ENCODE measurements around the gene HSF4. TPM values are rescaled to one million over a fixed set of nuclear protein-coding genes. Genes with fewer than 3 reads are reported as not detected.

HSF4 gene
- total RNA-seq, 1 donor from 2014 or later: 49.1 TPM

DNA sequence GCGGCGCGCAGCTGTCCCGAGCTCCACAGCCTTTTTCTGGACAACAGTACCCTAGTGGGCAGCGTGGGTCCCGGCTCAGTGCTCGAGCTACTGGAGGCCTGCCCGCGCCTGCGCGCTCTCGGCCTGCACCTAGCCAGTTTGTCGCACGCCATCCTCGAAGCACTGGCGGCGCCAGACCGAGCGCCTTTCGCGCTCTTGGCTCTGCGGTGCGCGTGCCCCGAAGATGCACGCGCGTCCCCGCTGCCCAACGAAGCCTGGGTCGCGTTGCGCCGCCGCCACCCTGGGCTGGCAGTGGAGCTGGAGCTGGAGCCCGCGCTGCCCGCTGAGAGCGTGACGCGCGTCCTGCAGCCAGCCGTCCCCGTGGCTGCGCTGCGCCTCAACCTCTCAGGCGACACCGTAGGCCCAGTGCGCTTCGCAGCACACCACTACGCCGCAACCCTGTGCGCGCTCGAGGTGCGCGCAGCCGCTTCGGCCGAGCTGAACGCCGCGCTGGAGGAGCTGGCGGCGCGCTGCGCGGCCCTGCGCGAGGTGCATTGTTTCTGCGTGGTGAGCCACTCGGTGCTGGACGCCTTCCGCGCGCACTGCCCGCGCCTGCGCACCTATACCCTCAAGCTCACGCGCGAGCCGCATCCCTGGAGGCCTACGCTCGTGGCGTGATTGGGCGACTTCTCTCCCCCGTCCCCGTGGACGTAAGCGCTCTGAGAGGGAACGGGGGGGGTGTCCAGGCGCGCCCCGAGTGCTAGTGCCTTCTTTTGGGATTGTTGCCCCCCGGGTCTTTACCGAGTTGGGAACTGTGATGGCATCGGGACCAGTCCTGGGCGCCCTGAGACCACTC, 1.2 kb upstream of the HSF4 start:
- DNase-seq (ENCODE audit: low spot score): no peak
- intact Hi-C loops (cut with DNase I): no loop called here

DNA sequence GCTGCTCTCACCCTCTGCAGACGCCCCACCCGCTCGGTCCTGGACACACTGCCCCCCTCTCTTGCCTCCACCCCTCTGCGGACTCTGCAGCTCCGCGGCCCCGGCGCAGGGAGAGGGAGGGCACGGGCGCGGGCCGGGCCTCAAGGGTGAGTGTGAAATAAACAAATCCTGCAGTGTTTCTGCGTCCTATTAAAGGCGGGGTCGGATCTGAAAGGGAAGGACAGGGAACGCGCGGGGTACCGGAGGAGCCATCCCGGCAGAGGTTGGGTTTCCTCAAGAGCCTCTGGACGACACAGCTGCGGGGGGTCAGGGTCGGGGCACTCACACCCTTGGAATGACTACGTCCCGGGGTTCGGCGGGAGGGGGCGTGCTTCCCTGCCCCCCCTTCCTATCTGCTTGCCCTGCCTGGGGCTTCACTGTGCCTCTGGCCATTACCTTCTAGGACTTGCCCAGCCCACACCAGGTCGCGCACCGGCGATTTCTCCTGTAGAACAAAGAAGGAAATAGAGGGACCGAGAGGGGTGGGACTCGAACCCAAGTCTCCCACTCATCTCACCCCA, 466 bp upstream of the HSF4 start:
- intact Hi-C loops (cut with DNase I): no loop called here
- no peak for DNase-seq (ENCODE audit: low spot score)

DNA sequence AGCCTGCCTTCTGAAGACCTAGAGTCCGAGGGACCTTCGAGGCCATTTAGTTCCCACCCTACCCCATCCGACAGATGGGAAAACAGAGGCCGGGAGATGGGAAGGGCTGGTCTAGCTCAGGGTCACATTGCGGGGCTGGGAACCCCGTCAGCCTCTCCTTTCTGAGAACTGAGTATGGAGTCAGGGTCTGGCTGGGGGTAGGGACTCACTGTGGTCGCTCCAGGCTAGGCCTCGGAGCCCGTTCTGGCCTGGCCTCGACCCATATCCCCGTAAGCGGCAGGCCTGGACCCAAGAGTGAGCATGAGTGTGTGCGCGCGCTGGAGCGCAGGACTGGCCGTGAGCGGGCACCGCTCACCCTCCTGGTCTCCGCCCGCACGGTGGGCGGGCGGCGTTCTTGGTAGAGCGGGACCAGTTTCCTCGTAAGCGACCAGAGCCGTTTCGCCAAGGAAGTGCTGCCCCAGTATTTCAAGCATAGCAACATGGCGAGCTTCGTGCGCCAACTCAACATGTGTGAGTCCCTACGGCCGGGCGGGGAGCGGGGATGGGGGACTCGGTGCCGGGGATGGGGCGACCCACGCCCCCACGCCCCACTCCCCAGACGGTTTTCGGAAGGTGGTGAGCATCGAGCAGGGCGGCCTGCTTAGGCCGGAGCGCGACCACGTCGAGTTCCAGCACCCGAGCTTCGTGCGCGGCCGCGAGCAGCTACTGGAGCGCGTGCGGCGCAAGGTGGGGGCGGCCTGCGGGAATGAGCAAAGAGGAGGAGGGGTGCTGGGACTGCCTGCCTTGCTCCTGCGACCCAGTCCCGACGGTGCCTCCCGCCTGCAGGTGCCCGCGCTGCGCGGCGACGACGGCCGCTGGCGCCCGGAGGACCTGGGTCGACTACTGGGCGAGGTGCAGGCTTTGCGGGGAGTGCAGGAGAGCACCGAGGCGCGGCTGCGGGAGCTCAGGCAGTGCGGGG, 855 bp downstream of the HSF4 start:
- intact Hi-C loops (cut with DNase I): no loop called here
- DNase-seq (ENCODE audit: low spot score): no peak

DNA sequence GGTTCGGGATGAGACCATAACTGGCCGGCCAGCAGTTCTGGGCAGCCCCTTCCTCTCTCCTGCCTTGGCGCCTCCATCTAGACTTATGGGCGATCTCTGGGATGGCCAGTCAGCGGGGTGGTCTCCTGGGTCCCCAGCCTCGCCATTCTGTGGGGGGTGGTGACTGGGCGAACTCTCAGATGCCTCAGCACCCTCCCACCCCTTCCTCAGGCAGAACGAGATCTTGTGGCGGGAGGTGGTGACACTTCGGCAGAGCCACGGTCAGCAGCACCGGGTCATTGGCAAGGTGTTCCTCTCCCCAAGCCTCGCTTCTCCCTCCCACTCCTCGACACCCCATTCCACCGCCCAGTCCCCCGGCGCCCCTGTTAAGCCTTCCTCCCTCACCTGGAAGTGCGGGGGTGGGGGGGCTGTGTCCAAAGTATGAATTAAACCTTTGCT, 1.6 kb downstream of the HSF4 start:
- no peak for DNase-seq (ENCODE audit: low spot score)
- intact Hi-C loops (cut with DNase I): no loop called here

DNA sequence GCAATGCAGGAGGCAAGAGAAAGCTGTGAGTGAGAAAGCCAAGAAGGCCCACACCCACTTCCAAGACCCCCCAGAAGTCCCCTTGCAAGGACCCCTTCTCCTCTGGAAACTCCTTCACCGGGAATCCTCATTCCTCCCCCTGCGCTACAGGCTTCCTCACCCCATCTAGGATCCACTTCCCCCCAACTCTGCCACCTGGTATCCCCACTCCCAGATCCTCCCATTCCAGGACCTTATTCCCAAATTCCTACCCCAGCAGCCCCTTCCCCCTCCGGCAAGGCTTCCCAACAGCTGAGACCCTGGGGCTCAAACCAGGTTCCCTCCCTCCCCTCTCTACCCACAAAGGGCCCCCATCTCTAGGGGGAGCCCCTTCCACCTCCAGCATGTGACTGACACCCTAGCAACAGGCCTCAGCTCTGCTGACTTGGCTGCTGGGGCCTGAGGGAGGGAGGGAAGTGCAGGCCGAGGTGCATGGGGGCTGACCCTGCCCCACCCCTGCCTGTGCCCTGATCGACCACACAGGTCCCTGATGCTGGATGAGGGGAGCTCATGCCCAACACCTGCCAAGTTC, 2.1 kb downstream of the HSF4 start:
- no peak for DNase-seq (ENCODE audit: low spot score)
- intact Hi-C loops (cut with DNase I): no loop called here

DNA sequence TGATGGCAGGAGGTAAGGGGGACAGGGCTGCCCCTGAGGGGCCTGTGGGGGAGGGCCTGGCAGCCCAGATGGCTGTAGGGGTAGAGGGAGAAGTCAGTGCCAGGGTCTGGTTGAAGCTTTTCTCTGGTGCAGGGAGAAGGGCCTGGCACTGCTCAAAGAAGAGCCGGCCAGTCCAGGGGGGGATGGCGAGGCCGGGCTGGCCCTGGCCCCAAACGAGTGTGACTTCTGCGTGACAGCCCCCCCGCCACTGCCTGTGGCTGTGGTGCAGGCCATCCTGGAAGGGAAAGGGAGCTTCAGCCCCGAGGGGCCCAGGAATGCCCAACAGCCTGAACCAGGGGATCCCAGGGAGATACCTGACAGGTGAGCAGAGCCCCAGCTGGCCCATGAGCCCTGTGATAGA, 3.0 kb downstream of the HSF4 start:
- intact Hi-C loops (cut with DNase I): no loop called here
- peak; percentile 51 for DNase-seq (ENCODE audit: low spot score)

DNA sequence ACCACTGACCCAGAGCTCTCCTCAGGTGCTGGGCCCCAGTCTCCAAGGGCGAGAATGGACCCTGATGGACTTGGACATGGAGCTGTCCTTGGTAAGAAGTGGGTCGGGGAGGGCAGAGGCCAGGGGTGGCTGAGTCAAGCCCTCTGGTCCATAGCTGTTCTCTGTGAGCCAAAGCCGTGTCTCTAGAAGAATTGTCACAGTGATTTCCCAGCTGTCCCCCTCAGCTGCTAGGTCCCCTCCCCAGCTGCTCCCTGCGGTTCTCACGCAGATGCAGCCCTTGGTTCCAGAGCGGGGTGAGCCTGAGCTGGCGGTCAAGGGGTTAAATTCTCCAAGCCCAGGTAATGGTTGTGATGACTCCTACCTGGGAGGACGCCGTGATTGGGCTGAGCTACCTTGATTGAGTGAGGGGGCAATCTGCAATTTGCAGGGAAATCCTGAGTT, 4.5 kb downstream of the HSF4 start:
- intact Hi-C loops (cut with DNase I): no loop called here
- DNase-seq (ENCODE audit: low spot score): peak; percentile 64

DNA sequence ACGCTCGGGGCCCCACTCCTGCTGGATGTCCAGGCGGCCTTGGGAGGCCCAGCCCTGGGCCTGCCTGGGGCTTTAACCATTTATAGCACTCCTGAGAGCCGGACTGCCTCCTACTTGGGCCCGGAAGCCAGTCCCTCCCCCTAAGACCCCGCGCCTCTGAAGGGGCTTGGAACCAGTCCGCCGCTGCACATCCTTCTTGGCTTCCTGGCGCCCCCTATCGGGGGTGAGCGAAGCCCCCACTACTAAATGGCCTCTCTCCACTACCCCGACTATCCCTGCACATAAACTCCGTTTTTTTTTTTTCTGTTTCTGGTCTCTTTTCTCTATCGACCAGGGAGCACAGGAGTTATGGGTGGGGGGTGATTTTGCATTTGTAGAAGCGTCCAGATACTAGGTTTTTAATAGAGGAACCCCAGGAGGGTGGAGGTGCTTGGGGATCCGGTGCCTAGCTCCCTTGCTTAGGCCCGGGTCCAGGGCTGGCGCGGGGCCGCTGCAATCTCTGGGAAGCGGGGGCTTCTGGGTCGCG, 5.2 kb downstream of the HSF4 start:
- DNase-seq (ENCODE audit: low spot score): peak; percentile 77
- intact Hi-C loops (cut with DNase I): no loop called here

DNA sequence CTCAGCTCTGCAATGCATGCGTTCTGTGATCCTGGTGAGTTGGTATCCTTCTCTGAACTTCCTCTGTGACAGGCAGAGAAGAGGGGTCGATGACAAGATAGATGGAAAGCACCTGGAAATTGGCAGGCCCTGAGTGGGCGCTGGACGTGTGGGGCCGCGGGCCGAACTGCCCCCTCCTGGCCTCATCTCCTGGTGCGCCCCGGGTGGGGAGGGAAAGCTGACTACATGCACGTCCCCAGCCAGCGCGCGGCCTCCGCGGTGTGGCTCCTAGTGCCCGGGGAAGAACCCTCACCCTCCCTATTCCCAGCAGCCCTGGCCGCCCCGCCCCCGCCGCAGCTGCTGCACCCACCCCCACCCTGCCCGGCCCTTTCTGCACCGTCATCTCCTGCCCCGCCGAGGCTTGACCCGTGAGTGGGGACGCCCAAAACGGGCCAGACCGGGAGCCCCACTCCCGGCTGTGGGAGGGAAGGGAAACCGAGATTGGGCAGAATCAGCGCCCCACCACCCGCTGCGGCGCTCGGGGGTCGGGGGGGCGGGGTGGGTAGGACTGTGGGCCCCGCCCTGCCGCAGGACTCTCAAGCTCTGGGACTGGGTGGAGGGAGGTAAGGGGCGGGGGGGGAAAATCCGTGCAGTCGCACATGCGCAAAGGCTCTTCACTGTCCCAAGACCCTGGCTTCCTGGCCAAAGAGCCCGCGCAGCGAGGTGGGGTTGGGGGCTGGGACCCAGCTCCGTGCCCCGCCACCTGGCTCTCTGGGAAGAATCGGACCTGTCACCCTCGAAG, 5.8 kb downstream of the HSF4 start, which contains the start of gene NOL3:
Gene NOL3, plus strand, starts transcription at position 371 of the 781 bp plus-strand sequence.
- DNase-seq (ENCODE audit: low spot score): peak; percentile 92
- intact Hi-C loops (cut with DNase I): no loop called here

DNA sequence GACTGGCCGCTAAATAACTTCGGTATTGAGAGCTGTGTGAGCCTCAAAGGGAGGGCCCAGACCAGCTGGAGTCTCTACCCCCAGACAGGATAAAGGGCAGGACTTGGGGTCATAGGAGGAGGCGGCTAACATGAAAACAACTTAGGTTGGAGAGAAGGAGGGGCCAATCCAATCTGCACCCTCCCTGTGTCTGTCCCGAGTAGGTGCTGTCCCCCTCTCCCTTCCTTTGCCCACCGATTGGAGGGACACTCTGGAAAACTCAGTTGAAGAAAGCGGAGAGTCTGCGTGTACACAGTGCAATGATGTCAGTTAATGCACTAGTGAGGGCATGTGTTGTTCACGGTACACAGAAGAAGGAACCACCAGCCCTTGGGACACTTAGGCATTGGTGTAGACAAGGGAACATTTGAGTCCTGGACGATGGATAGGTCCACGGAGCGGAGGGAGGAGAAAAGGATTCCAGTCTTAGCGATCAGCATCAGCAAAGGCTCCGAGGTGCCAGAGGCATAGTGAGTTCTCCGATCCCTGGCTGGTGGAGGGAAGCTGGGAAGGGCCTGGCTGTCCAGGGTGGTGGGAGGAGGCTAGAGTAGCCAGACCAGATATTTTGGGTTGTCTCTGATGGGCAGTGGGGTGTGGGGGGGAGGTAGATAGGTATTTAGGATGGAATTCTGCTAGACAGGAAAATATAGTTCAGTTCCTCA, 6.6 kb downstream of the HSF4 start:
- intact Hi-C loops (cut with DNase I): no loop called here
- no peak for DNase-seq (ENCODE audit: low spot score)

DNA sequence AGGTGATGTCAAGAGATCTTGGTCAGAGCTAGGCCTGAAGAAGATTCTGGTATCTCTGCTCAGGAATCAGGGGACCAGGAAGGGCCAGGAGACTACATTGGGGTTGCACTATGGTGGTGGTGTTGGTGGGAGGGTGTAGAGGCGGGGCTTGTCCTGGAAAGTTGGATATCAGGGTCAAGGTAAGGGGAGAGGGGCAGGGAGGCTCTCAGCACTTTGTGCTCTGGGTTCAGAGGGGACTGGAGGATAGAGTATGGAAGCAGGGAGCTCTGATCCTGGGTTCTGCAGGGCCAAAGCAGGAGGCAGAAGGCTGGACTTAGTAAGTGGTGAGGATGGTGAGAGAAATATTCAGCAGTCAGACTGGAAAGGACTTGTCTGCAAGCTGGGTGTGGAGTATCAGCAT, 8.8 kb downstream of the HSF4 start:
- intact Hi-C loops (cut with DNase I): no loop called here
- no peak for DNase-seq (ENCODE audit: low spot score)

DNA sequence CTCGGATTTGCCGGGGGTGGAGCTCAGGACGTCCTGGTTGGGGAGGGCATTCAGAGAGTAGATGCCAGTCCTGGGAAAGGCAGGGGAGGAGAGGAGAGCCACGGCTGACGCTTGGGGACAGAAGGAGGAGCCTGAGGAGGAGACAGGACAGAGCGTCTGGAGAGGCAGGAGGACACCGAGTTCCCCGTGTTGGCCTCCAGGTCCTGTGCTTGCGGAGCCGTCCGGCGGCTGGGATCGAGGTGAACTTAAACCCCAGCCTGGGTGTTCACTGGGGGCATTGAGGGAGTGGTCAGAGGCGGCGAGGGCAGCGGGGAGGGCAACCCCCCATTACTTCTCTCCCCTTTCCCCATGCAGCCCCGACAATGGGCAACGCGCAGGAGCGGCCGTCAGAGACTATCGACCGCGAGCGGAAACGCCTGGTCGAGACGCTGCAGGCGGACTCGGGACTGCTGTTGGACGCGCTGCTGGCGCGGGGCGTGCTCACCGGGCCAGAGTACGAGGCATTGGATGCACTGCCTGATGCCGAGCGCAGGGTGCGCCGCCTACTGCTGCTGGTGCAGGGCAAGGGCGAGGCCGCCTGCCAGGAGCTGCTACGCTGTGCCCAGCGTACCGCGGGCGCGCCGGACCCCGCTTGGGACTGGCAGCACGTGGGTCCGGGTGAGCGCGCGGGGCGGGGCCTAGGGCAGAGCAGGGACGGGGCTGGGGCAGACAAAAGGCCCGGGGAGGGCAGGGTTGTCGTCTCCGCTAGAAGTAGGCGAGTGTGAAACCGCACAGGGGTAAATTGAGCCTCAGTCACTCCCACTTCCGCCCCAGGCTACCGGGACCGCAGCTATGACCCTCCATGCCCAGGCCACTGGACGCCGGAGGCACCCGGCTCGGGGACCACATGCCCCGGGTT, 9.5 kb downstream of the HSF4 start:
- DNase-seq (ENCODE audit: low spot score): peak; percentile 92
- intact Hi-C loops (cut with DNase I): no loop called here

DNA sequence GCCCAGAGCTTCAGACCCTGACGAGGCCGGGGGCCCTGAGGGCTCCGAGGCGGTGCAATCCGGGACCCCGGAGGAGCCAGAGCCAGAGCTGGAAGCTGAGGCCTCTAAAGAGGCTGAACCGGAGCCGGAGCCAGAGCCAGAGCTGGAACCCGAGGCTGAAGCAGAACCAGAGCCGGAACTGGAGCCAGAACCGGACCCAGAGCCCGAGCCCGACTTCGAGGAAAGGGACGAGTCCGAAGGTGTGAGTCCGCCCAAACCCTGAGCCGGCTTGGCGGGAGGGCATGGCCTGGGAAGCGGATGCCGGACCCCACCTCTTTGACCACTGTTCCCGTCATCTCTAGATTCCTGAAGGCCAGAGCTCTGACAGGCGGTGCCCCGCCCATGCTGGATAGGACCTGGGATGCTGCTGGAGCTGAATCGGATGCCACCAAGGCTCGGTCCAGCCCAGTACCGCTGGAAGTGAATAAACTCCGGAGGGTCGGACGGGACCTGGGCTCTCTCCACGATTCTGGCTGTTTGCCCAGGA, 10.2 kb downstream of the HSF4 start:
- DNase-seq (ENCODE audit: low spot score): no peak
- intact Hi-C loops (cut with DNase I): no loop called here

DNA sequence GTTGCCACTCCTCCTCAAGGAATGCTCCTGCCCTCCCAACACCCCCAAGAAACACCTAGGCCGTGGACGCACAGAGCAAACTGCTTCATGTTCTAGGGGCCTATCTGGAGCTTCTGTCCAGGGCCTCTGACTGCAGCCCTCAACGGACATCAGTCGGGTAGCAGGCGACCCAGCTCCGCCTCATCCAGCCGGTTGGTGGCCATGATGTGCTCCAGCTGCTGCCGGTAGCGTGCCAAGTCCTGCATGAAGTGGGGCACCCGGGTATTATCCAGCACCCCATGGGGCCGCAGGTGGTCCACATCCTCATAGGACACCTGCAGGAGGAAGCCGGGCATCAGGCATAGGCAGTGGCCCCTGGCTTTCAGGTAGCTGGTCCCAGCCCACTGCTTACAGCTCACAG, 12.1 kb downstream of the HSF4 start:
- intact Hi-C loops (cut with DNase I): no loop called here
- no peak for DNase-seq (ENCODE audit: low spot score)

DNA sequence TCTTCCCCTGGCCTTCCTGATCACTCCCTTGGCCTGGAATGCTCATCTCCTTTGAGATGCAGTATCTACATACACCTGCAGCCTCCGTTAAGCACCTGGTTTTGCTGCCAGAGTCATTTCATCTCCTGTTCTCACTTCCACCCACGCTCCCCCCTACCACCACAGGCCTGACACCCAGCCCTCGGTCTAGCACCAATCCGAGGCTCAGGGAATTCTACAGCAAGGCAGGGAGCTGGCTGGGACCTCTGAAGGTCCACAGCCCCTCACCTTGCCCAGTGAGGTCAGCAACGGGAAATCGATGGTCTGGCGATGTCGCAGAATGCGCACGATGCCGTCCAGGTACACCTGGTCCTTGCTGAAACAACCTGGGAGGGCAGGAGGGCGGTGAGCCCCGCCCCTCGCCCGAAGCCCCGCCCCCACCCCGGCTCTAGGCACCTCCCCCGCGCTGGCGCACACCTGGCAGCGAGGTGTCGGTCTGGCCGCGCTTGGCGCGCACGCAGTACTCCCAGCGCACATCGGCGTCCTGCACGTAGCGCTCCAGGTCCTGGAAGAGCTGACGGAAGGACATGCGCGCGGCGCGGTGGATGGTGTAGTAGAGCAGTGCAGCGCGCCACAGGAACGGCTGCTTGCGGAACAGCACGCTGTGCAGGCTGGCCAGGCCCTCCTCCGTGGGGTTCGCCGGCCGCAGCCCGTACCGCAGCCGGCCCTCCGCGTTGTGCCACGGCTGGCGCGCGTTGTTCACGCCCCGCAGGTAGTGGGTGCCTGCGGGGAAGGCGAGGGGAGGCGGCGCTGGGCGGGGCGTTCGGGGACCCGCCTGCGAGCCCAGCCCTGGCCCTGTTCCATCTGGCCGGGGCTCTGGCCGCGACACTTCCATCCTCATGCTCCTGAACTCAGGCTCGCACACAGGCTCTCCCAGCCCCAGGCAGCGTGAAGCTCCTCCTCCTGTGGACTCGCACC, 13.5 kb downstream of the HSF4 start:
- intact Hi-C loops (cut with DNase I): no loop called here
- DNase-seq (ENCODE audit: low spot score): no peak

All from cardiac septum (tissue), 1 donor.